Spinal cord (tissue), 10 donors: ENCODE measurements around the gene TPM2. TPM values are rescaled to one million over a fixed set of nuclear protein-coding genes. Genes with fewer than 3 reads are reported as not detected.

Experiments
- DNase-seq, 6 donors: peaks; one replicate each; pipeline versions ENCODE4 v3.0.0 to v3.0.0-alpha.2; 2013 to 2015; ENCODE audit warnings: low spot score in 6 of 6, low read depth in 4 of 6
- H3K27ac ChIP-seq: one replicate; pipeline ENCODE4 v1.5.1; 2013; ENCODE audit warnings: low read depth, low read length, control low read depth
- H3K27me3 ChIP-seq: one replicate; pipeline ENCODE4 v1.6.1; 2013; ENCODE audit warnings: low read length; ENCODE audit not compliant: control insufficient read depth, insufficient read depth
- H3K36me3 ChIP-seq: one replicate; pipeline ENCODE4 v1.6.1; 2013; ENCODE audit warnings: low read length; ENCODE audit not compliant: control insufficient read depth, insufficient read depth
- H3K4me1 ChIP-seq: one replicate; pipeline ENCODE4 v1.6.1; 2013; ENCODE audit warnings: low read length; ENCODE audit not compliant: control insufficient read depth, insufficient read depth
- H3K4me3 ChIP-seq: one replicate; pipeline ENCODE4 v1.5.1; 2013; ENCODE audit warnings: low read depth, low read length, control low read depth
- H3K9me3 ChIP-seq: one replicate; pipeline ENCODE4 v1.6.1; 2013; ENCODE audit warnings: low read length; ENCODE audit not compliant: control insufficient read depth, insufficient read depth
- WGBS: methylation state at CpG from one replicate; pipeline ENCODE4 v1.1.5; 2013; ENCODE audit warnings: missing lambda C conversion rate; ENCODE audit not compliant: insufficient coverage; 5-methylcytosine and 5-hydroxymethylcytosine counted together
- polyA plus RNA-seq, 2 donors: library from polyadenylated mRNA; unstranded; fragments of 120-200 nt; gene quantifications; one replicate each; pipeline ENCODE4 v1.2.1, GENCODE V29; 2013; ENCODE audit not compliant: insufficient read length in 2 of 2
- total RNA-seq, 2 donors: library from RNA; depleted of rRNA in 1 of 2; stranded (reverse); fragments of 120-200 nt in 1 of 2; fragments of >200 nt in 1 of 2; gene quantifications; one replicate each; pipeline versions ENCODE4 v1.2.3 to v1.2.4, GENCODE V29; 2013 to 2014
- donor health status: healthy.

The TPM2 gene
- total and polyA plus RNA-seq, 4 donors, result 29.6 to 191 (median 96.9) TPM

GRCh38 chr9:35711501-35712428 is 22.0 kb upstream of the TPM2 start:
- H3K9me3 ChIP-seq, result no peaks in the 10 kb centered on the region
- no peak overlapping the region for H3K27ac ChIP-seq
- peaks cover 93% of the 10 kb centered on the region for H3K36me3 ChIP-seq
- no peak for DNase-seq
- no peaks in the 10 kb centered on the region for H3K4me1 ChIP-seq
- no peaks in the 10 kb centered on the region for H3K27me3 ChIP-seq
- WGBS, result 93% methylated on average over 13 of the region's 21 CpGs
- no peak overlapping the region for H3K4me3 ChIP-seq

GRCh38 chr9:35710818-35711500 is 21.2 kb upstream of the TPM2 start:
- Histone ChIP-seq H3K27ac (no peak overlapping the region), H3K4me3 (no peak overlapping the region), H3K27me3 (no peaks in the 10 kb centered on the region), H3K9me3 (no peaks in the 10 kb centered on the region), H3K4me1 (no peaks in the 10 kb centered on the region), H3K36me3 (peaks cover 93% of the 10 kb centered on the region)
- no peak for DNase-seq
- 100% methylated on average over 1 of the region's 7 CpGs for WGBS

- Histone ChIP-seq H3K36me3 (peaks cover 96% of the 10 kb centered on the region), H3K9me3 (no peaks in the 10 kb centered on the region), H3K27me3 (no peaks in the 10 kb centered on the region), H3K4me1 (no peaks in the 10 kb centered on the region), H3K27ac (no peak overlapping the region), H3K4me3 (no peak overlapping the region)
- WGBS, result 97% methylated on average over 4 of the region's 4 CpGs
- DNase-seq, result no peak
Observed at GRCh38 chr9:35708146-35708545, 18.4 kb upstream of the TPM2 start.

- Histone ChIP-seq H3K36me3 (peaks cover 96% of the 10 kb centered on the region), H3K9me3 (no peaks in the 10 kb centered on the region), H3K27me3 (no peaks in the 10 kb centered on the region), H3K4me1 (no peaks in the 10 kb centered on the region), H3K4me3 (no peak overlapping the region), H3K27ac (no peak overlapping the region)
- no peak for DNase-seq
- WGBS, result 96% methylated on average over 6 of the region's 10 CpGs
Observed at GRCh38 chr9:35706951-35707350, 17.2 kb upstream of the TPM2 start.

GRCh38 chr9:35705836-35706430 is 16.2 kb upstream of the TPM2 start:
- no peak for DNase-seq
- no peaks in the 10 kb centered on the region for H3K4me1 ChIP-seq
- 100% methylated on average over 6 of the region's 7 CpGs for WGBS
- H3K9me3 ChIP-seq, result no peaks in the 10 kb centered on the region
- peaks cover 93% of the 10 kb centered on the region for H3K36me3 ChIP-seq
- no peaks in the 10 kb centered on the region for H3K27me3 ChIP-seq
- no peak overlapping the region for H3K27ac ChIP-seq
- H3K4me3 ChIP-seq, result no peak overlapping the region

GRCh38 chr9:35705372-35705771 is 15.6 kb upstream of the TPM2 start:
- Histone ChIP-seq H3K9me3 (no peaks in the 10 kb centered on the region), H3K4me1 (no peaks in the 10 kb centered on the region), H3K36me3 (peaks cover 90% of the 10 kb centered on the region), H3K27ac (no peak overlapping the region), H3K4me3 (no peak overlapping the region), H3K27me3 (no peaks in the 10 kb centered on the region)
- 92% methylated on average over 7 of the region's 8 CpGs for WGBS
- no peak for DNase-seq

GRCh38 chr9:35703906-35704672 is 14.4 kb upstream of the TPM2 start:
- Histone ChIP-seq H3K36me3 (peaks cover 92% of the 10 kb centered on the region), H3K4me3 (no peak overlapping the region), H3K4me1 (no peaks in the 10 kb centered on the region), H3K27me3 (no peaks in the 10 kb centered on the region), H3K9me3 (no peaks in the 10 kb centered on the region), H3K27ac (no peak overlapping the region)
- DNase-seq, result no peak
- WGBS, result 97% methylated on average over 26 of the region's 26 CpGs

- WGBS, result 98% methylated on average over 6 of the region's 7 CpGs
- Histone ChIP-seq H3K4me1 (no peaks in the 10 kb centered on the region), H3K27me3 (no peaks in the 10 kb centered on the region), H3K4me3 (no peak overlapping the region), H3K9me3 (no peaks in the 10 kb centered on the region), H3K36me3 (peaks cover 94% of the 10 kb centered on the region), H3K27ac (no peak overlapping the region)
- DNase-seq, result no peak
Observed at GRCh38 chr9:35702696-35703095, 13.0 kb upstream of the TPM2 start.

- no peaks in the 10 kb centered on the region for H3K9me3 ChIP-seq
- H3K27me3 ChIP-seq, result no peaks in the 10 kb centered on the region
- DNase-seq, result no peak
- H3K4me1 ChIP-seq, result no peaks in the 10 kb centered on the region
- H3K27ac ChIP-seq, result no peak overlapping the region
- no peak overlapping the region for H3K4me3 ChIP-seq
- H3K36me3 ChIP-seq, result peaks cover 85% of the 10 kb centered on the region
Observed at GRCh38 chr9:35700942-35701341, 11.2 kb upstream of the TPM2 start.
